GM21717 (cell line): ENCODE results near the gene KRT74.

ENCODE experiments used
- ATAC-seq: cut with Tn5 transposase; IDR thresholded peaks from one replicate; pipeline ENCODE4 v1.9.1; 2021; ENCODE audit warnings: mild to moderate bottlenecking, moderate library complexity; ENCODE audit not compliant: unreplicated experiment

The KRT74 gene

DNA sequence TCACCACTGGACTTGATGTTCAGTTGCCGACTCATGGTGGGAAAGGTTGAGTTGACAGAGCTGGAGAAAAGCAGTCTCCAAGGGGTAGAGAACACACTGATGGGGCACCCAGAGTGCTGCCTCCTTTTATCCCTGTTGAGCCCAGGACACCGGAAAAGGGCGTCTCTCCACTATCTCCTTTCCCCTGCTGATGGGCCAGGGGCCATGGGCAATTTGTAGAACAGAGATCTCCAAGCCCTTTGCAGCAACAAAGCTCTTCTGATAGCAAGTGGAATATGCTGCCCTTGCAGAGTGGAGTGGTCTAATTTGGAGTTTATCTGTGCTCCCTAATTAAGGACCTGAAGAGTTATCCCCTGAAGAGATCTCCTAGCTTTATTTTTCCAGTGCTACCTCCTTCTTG, at the start of gene KRT74:
Gene KRT74, minus strand, starts transcription at position 101 of the 400 bp plus-strand sequence. Its CDS starts 66 bp downstream, at position 35.
- ATAC-seq = no peak

DNA sequence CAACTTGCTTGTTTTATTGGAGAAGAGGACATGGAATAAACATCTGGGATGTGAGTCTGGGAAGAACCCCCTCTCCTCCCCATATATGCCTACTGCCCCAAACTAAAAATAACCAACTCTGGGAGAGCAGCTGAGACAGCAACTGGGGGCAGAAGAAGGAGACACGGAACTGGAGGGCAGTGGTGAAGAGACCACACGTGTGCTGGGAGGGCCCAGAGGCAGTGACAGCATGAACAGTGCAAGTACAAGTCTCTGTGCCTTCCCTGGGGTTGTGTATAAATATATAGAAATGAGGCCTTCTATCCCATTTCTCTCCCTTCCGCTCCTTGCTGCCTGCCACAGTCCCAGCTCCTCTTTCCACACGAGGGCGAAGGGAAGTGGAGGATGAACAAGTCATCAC, 48.7 kb upstream of the KRT74 start:
- ATAC-seq = no peak

DNA sequence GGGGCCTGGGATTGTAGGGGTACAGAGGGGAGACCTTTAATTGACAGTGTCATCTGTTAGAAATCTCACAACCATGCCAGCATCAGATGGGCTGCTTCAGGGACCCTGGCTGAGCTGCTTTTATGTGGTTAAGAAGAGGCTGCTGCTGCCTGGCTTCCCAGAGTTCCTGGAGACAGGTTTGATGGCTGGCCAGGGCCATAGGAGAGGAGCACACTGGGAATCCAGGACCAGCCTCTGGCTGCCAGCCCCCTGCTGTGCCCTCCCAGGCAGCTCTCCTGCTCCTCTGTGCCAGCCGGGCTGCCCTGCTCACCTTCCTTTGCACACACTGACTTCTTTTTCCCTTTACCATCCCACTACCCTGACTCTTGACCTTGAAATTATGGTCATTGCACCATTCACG, 45.2 kb upstream of the KRT74 start:
- no peak for ATAC-seq

DNA sequence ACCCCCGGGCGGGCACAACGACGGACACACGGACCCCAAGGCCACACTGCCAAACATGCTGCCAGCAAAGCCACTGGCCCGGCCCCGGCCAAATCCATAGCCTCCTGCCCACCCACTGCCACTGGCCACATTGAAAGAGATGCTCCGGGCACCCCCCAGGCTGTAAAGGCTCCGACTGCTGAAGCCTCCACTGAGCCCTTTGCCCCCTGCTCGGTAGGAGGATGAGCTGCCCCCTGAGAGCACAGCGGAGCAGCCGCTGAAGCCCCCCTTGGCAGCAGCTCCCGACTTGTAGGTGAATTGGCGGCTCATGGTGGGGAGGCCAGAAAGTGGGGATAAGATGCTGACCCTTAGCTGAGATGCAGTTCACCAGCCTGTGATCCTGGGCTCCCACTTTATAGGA, 44.6 kb upstream of the KRT74 start, which contains the start of gene KRT73:
Gene KRT73, minus strand, starts transcription at position 344 of the 400 bp plus-strand sequence. Its CDS starts 35 bp downstream, at position 309.
- no peak for ATAC-seq

DNA sequence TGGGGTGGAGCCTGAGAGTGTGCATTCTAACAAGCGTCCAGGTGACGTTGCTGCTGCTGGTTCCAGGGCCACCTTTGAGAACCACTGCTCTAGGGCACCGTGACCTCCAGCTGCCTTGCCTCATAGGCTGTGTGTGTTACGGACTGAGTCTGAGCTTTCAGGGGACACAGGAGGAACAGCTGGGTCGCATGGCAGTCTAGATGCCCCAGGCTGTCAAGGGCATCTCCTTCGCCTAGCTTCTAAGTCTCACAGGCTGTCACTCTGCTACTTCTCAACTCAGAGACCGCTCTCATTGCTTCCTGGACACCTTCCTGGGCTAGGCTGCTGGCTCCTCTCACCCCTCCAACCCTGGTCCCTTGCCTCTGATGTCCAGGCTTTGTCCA, 43.8 kb upstream of the KRT74 start:
- ATAC-seq = no peak

DNA sequence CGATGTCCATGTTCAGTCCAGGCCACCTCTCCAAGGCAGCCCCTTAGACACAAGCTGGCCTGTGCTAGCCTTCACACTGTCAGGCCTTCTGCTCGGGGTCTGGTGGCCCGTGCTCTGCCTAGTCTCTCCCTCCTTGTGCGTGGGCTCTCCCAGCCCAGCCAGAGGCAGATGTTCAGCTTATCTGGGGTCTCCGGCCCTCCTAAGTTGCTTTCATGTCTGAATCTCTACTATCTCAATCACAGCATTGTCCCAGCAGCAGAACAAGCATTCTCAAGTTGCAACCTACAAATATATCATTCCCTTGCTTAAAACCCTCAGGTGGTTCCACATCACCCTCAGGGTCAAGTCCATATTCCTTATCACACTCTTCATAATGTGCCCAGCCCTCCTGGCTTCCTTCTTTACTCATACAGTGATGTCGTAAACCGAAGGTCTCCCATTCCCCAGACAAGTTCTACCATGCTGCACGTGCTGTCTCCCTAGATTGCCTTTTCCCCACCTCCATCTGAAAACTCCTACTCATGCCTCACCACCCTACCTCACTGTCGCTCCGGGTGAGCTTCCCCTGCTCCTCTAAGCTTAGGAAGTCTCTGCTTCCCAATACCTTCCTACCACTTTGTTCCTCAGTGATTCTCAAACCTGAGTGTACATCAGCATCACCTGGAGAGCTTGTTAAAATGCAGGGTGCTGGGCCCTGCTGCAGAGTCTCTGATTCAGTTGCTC, 43.2 kb upstream of the KRT74 start:
- no peak for ATAC-seq

DNA sequence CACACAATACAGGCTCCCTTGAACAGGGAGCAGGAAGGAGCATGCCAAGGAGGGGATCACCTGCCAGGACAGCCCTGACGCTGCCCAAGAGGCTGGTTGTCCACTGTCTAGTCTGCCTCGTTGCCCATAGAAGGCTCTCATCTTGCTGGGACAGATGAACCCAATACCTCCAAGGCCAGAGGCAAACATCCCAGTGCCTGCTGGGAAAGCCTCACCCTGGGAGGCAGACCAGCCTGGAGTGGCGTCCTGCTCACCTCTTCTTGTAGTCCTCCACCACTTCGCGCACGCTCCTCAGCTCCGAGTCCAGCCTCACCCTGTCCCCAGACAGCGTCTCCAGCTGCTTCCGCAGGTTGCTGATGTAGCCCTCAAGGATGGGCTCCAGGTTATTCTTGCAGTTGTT, 42.3 kb upstream of the KRT74 start:
- no peak for ATAC-seq

DNA sequence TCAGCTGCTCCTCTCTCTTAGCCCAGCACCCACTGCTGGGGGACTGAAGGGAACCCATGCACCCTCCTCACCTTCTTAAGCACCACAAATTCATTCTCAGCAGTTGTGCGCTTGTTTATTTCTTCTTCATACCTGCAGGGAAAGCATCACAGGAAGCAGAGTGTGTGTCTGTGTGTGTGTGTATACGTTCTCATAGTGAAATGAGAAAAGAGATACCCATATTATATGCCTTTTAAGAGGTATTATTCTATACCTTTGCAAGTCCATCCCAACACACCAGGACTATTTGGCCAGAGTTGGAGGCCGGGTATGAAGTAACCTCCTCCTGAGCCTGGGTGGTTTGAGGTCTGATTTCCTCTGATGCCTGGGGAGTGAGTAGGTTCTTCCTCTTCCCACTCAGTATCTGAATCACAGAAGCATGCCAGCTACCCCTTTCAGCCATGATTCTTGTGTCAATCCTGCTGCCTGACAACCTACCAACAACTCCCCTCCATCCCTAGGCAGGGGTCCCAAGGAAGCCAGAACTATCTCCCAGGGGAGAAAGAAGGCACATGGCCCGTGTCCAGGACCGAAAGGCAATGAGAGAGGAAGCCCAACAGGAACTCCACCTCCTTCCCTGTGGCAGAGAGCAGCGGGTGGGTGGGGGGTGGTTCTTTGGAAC, 41.7 kb upstream of the KRT74 start:
- ATAC-seq = no peak

DNA sequence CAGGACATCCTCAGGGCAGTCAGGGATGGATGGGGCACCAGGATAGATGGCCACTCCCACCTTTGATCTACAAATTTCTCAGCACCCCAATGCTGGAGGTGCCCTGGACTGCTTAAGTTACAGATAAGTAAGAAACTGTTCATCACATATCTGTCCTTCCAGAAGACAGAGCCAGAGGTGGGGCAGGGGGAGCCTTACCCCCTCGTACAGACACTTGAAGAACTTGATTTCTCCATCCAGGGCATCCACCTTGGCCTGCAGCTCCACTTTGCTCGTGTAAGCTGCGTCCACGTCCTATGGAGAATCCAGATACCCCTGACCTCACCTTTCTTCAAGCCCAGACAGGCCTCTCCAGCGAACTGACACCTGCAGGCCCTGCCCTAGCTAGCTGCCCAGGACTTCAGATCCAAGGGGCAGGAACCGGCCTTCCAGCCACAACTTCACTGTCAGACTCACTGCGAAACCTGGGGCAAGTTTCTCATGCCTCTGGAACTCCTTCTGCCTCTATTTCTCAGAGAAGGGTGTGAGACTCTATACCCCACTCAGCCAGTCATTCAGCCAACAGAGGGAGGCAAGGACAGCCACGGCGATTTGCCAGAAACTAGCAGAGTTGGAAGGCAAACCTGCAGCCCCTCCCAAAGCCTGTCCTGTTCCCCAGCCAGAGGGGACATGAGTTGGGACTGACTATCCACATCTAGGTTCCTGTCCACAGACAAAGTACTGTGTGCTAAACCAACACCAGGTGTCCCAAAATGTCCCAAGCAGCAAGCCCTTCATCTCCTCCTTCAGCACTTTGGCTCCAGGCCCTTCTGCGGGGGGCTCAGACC, 41.0 kb upstream of the KRT74 start:
- no peak for ATAC-seq

DNA sequence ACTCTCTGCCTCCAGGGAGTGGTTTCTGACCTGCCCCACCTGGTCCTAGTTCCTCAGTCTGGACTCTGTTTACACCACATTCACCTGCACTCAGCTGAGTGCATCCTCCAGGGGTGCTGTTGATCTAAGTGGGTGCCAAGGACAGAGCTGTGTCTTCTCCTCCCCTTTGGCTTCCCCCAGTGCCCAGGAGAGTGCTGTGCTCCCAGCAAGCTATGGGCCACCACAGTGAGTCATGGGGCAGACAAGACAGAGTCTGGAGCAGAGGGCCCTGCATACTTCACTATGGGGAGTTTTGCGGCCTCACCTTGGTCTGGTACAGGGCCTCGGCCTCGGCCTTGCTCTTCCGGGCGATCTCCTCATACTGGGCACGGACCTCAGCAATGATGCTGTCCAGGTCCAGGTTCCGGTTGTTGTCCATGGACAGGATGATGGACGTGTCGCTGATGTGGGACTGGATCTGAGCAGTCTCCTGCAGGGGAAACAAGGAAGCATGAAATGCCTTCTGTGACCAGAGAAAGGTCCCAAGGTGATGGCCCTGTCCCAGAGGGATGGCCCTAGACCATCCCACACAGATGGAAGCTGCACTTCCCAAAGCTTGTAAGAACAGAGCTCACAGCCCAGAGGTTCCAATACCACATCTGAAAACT, 39.9 kb upstream of the KRT74 start:
- no peak for ATAC-seq

DNA sequence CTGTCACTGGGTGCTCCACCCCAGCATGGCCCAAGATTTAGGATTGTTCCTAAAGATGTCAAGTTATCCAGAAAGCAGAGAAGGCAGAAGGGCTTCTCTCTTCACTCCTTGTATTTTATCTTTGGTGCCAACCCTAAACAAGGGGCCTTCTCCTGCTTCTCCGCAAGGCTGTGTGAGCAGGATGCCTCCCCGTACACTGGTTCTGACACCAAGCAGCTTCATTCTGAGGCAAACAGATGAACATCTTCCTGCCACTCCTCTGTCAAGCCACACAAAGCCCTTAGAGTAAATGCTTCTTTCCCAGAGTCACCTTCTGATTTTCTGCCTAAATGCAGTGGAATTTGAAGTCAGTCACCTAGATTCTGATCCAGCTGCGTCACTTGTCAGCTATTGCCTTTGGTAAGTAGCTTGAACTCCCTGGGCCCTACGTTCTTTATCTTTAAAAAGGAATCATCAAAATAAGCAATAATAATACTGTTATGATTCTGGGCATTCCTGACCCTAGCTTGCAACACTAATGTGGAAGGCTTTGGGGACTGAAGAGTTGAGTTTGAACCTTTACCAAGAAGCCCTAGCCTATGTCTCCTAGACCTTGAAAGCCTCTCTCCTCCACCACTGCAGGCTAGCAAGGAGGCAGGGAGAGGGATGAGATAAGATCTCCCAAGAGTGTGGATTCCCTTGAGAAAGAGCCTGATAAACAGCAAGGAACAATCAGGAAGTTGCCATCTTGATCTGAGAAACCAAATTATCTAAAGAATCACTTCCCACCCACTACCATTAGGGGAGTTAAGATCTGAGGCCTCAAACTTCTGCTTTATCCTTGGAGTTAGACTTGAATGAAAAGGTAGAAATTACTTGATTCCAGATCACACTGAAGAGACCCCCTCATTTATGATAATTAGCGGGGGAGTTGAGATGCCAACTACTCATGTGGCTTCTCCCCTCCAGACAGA, 39.1 kb upstream of the KRT74 start:
- no peak for ATAC-seq

DNA sequence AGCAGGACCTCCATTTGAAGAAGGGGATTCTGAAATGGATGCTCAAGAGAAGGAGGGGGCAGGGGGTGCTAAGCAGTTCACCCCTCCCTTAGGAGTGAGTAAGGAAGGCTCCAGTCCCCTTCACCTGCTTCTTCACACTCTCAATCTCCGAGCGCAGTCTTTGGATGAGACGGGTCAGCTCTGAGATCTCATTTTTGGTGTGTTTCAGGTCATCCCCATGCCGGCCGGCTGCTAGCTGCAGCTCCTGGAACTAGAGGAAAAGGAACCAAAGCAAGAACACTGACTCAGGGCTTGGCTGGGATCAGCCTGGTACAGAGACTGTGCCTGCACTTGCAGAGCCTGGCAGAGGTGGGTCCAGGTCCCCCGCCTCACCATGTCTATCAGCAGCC, 37.4 kb upstream of the KRT74 start:
- no peak for ATAC-seq

DNA sequence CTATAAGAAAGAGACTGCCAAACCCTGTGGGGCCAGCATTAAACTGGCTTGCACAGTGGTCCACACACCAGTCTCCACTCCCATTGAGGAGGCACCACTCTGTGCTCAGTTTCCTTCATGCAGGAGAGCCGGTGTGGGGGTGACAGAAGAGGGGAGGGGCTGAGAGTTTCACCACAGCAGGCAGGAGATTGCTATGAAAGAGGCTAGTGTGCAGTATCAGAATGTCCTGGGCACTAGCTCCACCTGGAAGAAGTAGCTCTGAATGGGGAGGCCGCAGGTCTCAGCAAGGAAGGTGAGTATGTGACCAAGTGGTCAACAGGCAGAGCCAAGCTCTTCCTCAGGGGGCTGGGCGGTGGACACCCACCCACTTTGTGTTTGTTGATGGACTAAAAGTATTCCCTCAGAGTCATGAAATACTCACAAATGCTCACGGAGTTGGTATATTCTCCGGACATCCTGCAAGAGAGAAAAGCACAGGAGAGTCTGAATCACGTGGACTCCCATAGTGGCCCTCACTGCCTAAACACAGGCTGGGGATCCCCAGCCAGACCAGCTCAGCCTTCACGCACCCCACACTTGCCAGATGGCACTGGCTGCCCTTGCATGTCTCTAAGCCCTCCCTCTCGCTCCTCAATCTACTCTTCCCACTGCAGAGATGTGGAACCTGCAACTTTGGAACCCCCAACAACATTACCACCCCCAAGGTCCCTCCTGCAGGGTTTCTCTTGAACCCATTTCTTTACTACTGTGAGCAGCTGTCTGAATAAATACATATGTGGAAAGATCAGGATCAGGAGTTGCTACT, 35.4 kb upstream of the KRT74 start:
- ATAC-seq = no peak

DNA sequence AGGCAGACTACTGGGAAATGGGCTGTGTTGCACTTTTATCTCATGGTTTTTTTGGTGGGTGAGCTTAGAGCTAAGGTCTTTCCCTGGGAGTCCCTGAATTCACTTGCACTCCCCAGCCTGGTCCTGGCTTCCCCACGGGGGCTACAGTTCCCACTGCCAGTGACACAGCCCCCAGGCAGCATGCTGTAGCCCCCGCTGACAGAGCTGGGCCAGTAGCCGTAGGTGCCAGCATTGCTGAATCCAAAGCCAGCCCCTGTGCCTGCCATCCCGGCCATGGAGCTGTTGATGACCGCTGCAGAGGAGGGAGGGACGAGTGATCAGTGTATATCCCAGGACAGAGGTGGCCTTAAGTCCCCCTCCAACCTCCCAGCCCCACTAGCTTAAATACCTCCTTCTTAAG, 34.5 kb upstream of the KRT74 start:
- no peak for ATAC-seq

DNA sequence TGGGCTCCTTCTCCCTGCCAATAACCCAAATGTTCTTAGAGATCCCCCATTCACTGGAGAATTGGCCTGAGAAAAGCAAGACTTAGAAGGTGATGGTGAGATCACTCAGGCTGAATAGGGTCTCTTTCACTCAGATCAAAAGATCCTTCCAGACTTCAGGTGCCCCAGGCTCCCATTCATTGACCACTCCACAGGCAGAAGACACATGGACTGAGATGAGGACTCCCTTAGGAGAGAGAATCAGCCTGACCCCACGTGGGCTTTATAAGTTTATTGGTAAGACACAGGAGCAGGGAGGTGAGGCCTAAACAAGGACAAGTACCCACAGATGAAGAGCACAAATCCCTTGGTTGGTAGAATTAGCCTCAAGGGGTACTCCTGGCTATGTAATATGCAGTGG, 33.7 kb upstream of the KRT74 start:
- no peak for ATAC-seq

DNA sequence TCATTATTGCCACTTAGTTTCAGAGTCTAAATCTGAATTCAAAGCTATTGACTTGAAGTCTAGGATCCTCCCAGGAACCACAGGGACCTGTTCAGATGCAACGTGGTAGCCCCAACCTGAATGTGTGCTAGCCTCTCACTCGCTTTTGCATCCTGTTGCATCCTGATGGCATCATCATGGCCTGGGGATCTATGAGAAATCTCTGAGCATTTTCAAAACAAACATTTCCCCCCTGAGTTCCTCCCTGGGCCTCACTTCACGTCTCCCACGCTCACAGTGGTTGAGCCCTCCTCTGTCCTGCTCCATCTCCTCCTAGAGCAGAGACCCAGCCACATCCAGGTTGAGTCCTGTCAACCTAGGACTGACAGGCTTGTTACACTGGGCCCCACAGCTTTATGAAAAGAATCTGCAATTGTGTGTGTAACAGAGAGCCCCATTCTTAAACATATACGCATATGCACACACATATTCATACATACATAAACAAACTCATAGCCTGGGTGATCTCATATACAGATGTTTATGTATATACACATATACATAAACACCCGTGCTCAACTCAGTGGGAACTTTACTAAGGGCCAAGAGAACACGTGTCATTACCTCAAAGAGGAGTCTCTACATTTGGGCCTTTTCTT, 33.1 kb upstream of the KRT74 start:
- ATAC-seq = no peak

DNA sequence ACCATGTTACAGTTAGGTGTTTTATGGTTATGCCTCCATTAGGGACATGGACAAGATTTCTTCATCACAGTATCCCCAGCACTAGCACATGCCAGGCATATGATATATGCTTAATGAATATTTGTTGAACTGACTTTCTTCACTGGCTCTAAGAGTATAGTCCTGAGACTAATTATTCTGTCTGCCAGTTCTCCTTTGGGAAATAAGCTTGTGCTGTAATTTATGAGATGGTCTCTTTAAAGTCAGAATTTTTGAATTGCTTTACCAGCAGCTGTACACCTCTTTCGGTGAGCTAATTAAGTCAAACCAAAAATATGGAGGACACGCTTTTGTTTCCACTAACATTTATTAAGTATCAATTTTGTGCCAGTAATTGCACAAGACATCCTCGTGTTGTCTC, 32.5 kb upstream of the KRT74 start:
- no peak for ATAC-seq

DNA sequence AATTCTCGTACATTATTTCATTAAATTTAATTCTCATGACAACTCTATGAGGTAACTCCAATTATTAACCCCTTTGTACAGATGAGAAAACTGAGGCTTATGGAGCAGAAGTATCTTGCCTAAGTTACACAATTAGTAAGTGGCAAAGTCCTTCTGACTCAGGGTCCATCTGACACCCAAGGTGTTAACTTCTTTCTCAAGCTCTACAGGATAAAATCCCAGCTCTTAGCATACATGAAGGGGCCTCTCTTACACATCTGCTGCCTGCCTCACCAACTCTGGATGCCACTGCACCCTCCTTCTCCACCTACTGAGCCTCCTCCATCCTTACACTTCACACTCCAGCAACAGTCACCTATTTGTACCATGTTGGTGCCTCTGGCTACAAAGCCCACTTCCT, 31.9 kb upstream of the KRT74 start:
- ATAC-seq = no peak

DNA sequence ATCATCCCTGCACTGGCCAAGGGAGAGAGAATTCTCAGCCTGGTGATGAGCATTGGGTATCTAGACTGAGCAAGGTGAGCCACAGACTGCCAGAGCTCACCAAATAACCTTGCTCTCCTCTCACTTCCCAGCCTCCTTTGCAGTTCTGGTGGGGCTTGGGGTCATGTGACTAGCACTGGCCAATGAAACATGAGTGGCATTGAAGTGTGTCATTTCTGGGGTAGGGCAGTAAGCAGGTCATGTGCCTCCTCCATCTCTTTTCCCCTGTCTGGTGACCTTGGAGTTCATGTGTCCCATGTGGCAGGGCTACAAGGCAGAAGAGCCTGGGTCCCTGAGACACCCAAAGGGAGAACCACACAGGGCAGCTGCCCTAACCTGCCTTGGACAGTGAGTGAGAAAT, 31.2 kb upstream of the KRT74 start:
- ATAC-seq = no peak
